ENCODE results near the gene NTN4. TPM values are rescaled to one million over a fixed set of nuclear protein-coding genes. Genes with fewer than 3 reads are reported as not detected.
"Not testable (repeated sequence)": the region's sequence is repeated elsewhere in the genome, so short reads cannot be mapped to it uniquely, and the experiment has no call there.

NTN4 gene
- total RNA-seq, 2 experiments from 2014 or later = 0.17 to 0.40 TPM

GRCh38 chr12:95703986-95704385 is 86.6 kb downstream of the NTN4 start:
- ChIA-PET POLR2A (no interaction called here), CTCF (interaction anchor here (1.0 kb wide), 1 partner anchor 20 kb away, joined by 3 read pairs; no protein-coding TSS in a partner anchor)

DNA sequence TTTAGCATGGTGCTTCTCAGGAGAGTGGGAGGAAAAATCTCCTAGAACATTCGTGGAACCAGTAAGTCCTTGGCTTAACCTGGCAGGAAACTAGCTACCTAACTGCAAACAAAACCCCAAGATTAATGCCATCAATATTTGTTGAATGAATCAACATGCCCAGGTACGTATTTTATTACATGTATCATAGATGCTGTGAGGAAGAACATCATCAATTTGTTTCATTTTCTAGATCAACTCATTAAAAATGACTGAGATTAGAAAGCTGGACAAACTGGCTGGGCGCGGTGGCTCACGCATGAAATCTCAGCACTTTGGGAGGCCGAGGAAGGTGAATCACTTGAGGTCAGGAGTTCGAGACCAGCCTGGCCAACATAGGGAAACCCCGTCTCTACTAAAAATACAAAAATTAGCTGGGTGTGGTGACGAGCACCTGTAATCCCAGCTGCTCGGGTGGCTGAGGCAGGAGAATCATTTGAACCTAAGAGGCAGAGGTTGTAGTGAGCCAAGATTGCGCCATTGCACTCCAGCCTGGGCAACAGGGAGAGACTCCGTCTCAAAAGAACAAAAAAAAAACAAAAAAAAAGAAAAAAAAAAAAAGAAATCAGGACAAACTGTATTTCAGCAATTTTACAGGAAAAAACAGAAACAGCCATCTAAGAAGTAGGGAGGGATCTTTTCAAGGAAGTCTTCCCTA is 88.7 kb downstream of the NTN4 start:
- H3K27ac Mint-ChIP-seq = no peak overlapping the region
- POLR2A ChIA-PET = no interaction called here
- no peak overlapping the region for H3K4me3 Mint-ChIP-seq
- DNase-seq = no peak
- no peaks in the 10 kb centered on the region for H3K4me1 Mint-ChIP-seq
- H3K36me3 Mint-ChIP-seq (ENCODE audit: low read depth) = no peaks in the 10 kb centered on the region
- H3K27me3 Mint-ChIP-seq = peaks cover 19% of the 10 kb centered on the region
- no peaks in the 10 kb centered on the region for H3K9me3 Mint-ChIP-seq
- CTCF ChIA-PET = no interaction called here

More at GRCh38 chr12:95703986-95704385, 86.6 kb downstream of the NTN4 start:
- Mint-ChIP-seq H3K27me3 (peaks cover 19% of the 10 kb centered on the region), H3K9me3 (no peaks in the 10 kb centered on the region), H3K36me3 (ENCODE audit: low read depth) (no peaks in the 10 kb centered on the region), H3K27ac (no peak overlapping the region), H3K4me3 (no peak overlapping the region), H3K4me1 (no peaks in the 10 kb centered on the region)
- DNase-seq = no peak

DNA sequence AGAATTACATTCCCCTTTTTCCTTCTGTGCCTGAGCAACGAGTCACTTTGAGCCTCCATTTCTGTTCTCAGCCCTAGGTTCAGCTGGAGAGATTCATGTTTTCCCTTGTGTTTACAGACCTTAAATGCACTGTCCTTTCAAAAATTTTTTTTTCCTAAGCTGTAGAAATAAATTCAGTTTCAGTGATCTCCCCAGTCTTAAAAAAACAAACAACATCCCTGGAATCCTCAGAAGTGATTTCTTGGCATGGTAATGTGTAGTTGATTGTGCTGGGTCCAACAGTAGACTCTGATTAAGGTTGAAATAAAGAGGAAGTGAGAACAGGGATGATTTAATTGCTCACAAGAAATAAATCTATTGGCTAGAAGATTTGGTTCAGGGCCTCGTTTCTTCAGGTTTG is 89.3 kb downstream of the NTN4 start:
- no peak for DNase-seq
- Mint-ChIP-seq H3K4me1 (no peaks in the 10 kb centered on the region), H3K27me3 (peaks cover 19% of the 10 kb centered on the region), H3K4me3 (no peak overlapping the region), H3K9me3 (no peaks in the 10 kb centered on the region), H3K27ac (no peak overlapping the region), H3K36me3 (ENCODE audit: low read depth) (no peaks in the 10 kb centered on the region)
- POLR2A ChIA-PET = no interaction called here
- CTCF ChIA-PET = no interaction called here

GRCh38 chr12:95700316-95700785 is 90.2 kb downstream of the NTN4 start:
- ChIA-PET CTCF (no interaction called here), POLR2A (no interaction called here)
- DNase-seq = no peak
- no peaks in the 10 kb centered on the region for H3K36me3 Mint-ChIP-seq (ENCODE audit: low read depth)
- H3K27ac Mint-ChIP-seq = no peak overlapping the region
- H3K4me3 Mint-ChIP-seq = no peak overlapping the region
- peaks cover 17% of the 10 kb centered on the region for H3K27me3 Mint-ChIP-seq
- H3K9me3 Mint-ChIP-seq = no peaks in the 10 kb centered on the region
- no peaks in the 10 kb centered on the region for H3K4me1 Mint-ChIP-seq

GRCh38 chr12:95699579-95699978 is 91.0 kb downstream of the NTN4 start:
- H3K4me1 Mint-ChIP-seq = no peaks in the 10 kb centered on the region
- ChIA-PET POLR2A (no interaction called here), CTCF (interaction anchor here (0.6 kb wide), 1 partner anchor 1478 kb away, joined by 3 read pairs; no protein-coding TSS in a partner anchor)
- no peak overlapping the region for H3K27ac Mint-ChIP-seq
- H3K9me3 Mint-ChIP-seq = no peaks in the 10 kb centered on the region
- no peak for DNase-seq
- peaks cover 13% of the 10 kb centered on the region for H3K27me3 Mint-ChIP-seq
- no peaks in the 10 kb centered on the region for H3K36me3 Mint-ChIP-seq (ENCODE audit: low read depth)
- no peak overlapping the region for H3K4me3 Mint-ChIP-seq

- H3K27me3 Mint-ChIP-seq = peaks cover 8% of the 10 kb centered on the region
- H3K27ac Mint-ChIP-seq = no peak overlapping the region
- H3K9me3 Mint-ChIP-seq = no peaks in the 10 kb centered on the region
- no peak for DNase-seq
- H3K4me3 Mint-ChIP-seq = no peak overlapping the region
- POLR2A ChIA-PET = no interaction called here
- H3K4me1 Mint-ChIP-seq = no peaks in the 10 kb centered on the region
- CTCF ChIA-PET = no interaction called here
- H3K36me3 Mint-ChIP-seq (ENCODE audit: low read depth) = no peaks in the 10 kb centered on the region
Observed at GRCh38 chr12:95694136-95694535, 96.4 kb downstream of the NTN4 start.

DNA sequence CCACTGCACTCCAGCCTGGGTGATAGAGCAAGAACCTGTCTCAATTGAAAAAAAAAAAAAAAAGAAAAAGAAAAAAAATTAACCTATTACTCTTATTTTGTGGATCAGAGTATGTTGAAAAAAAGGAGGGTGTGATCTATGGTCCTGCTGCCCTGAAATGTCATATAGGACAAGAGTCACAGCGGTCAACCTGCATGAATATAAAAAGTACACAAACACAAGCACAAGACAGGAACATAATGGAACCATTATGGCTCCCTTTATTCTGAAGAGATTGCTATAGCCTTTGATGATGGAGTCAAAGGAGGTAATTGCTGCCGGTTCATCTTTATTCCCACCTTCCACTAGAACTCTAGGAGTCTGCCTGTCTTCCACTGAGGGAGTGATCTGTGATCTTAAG is 96.9 kb downstream of the NTN4 start:
- CTCF ChIA-PET = no interaction called here

DNA sequence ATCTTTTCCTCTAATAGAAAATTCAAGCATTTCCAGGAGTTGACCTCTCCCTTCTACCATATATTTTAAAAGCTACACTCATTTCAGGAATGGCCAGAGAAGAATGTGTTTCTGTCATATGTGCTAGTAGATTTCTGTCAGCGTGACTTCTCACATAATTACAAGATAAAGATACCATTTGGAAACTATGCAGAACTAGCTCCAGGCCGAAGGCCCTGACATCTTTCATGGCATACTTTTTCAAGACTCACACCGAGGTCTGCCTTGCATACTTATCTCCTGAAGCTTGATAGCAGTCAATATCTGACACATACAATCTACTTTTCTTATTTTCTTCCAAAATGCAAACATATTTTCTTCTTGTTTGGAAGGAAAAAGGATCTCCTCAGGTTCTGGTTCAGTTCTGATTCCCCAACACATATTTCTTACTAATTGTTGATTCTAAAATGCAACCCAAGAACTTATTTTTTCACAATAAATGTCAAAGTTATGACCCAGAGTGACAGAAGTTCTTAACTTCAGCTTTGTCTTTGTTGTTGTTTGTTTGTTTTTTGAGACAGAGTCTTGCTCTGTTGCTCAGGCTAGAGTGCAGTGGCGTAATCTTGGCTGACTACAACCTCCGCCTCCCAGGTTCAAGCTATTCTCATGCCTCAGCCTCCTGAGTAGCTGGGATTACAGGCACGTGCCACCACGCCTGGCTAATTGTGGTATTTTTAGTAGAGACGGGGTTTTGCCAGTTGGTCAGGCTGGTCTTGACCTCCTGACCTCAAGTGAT is 99.5 kb downstream of the NTN4 start:
- Mint-ChIP-seq H3K4me3 (no peak overlapping the region), H3K27ac (no peak overlapping the region), H3K27me3 (peaks cover 5% of the 10 kb centered on the region), H3K36me3 (ENCODE audit: low read depth) (no peaks in the 10 kb centered on the region), H3K9me3 (no peaks in the 10 kb centered on the region), H3K4me1 (no peaks in the 10 kb centered on the region)
- POLR2A ChIA-PET = no interaction called here
- DNase-seq = no peak
- CTCF ChIA-PET = no interaction called here

More for the DNA sequence above, 96.9 kb downstream of the NTN4 start:
- H3K9me3 Mint-ChIP-seq = no peaks in the 10 kb centered on the region
- no peak for DNase-seq
- H3K36me3 Mint-ChIP-seq (ENCODE audit: low read depth) = no peaks in the 10 kb centered on the region
- H3K4me3 Mint-ChIP-seq = no peak overlapping the region
- no peak overlapping the region for H3K27ac Mint-ChIP-seq
- peaks cover 6% of the 10 kb centered on the region for H3K27me3 Mint-ChIP-seq
- POLR2A ChIA-PET = no interaction called here
- H3K4me1 Mint-ChIP-seq = no peaks in the 10 kb centered on the region

DNA sequence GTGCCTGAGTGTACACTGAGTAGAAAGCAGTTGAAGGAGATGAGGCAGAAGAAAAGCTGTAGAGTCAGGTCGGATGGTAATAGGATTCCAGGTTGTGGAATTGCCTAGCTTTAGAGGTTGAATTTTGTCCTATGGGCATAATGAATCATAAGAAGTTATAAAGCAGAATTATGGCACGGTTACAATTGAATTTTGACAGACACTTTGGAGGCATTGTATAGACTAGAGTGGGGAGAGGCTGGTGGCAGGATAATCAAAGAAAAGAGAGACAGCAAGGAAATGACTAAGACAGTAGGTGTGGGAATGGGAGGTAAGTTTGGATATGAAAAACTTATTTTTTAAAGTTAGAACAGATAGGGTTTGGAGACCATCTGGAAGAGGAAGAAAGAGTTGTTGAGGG is 102.6 kb downstream of the NTN4 start:
- ChIA-PET POLR2A (no interaction called here), CTCF (no interaction called here)
- Mint-ChIP-seq H3K27ac (no peak overlapping the region), H3K36me3 (ENCODE audit: low read depth) (no peaks in the 10 kb centered on the region), H3K9me3 (no peaks in the 10 kb centered on the region), H3K27me3 (peaks cover 3% of the 10 kb centered on the region), H3K4me3 (no peak overlapping the region), H3K4me1 (no peaks in the 10 kb centered on the region)
- no peak for DNase-seq

GRCh38 chr12:95683418-95683817 is 107.1 kb downstream of the NTN4 start:
- DNase-seq = no peak
- H3K27me3 Mint-ChIP-seq = peaks cover 2% of the 10 kb centered on the region
- H3K36me3 Mint-ChIP-seq (ENCODE audit: low read depth) = no peaks in the 10 kb centered on the region
- H3K4me1 Mint-ChIP-seq = no peaks in the 10 kb centered on the region
- no peak overlapping the region for H3K27ac Mint-ChIP-seq
- no peaks in the 10 kb centered on the region for H3K9me3 Mint-ChIP-seq
- ChIA-PET POLR2A (interaction anchor here (0.6 kb wide), 1 partner anchor 928 kb away, joined by 3 read pairs; no protein-coding TSS in a partner anchor), CTCF (interaction anchor here (0.5 to 1.3 kb wide), 2 partner anchors 147 to 1307 kb away, joined by 3 read pairs; no protein-coding TSS in a partner anchor)
- H3K4me3 Mint-ChIP-seq = no peak overlapping the region

DNA sequence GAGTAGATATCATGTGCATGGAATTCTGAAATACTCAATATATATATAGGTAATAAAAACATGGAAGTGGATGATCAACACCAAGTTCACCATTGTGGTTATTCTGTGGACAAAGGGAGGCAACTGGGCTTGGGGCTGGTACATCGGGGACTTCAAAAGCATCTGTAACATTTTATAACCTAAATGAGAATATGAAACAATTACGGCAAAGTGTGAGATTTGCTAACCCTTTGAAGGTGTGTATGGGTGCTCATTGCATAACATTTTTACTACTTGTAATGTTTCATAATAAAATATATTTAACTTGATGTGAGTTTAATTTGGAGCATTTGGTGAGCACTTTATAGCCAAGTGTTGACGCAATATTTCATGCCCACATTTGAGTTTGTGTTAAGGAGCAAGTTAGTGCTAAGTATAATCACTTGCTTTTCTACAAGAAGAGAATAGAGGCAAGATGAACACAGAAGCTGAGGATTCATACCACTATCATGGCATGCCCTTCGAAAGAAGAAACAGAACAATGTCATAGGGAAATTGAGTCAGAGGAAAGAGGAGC is 109.3 kb downstream of the NTN4 start:
- ChIA-PET POLR2A (no interaction called here), CTCF (interaction anchor here (1.0 kb wide), 1 partner anchor 10 kb away, joined by 4 read pairs; no protein-coding TSS in a partner anchor)

GRCh38 chr12:95678684-95679083 is 111.9 kb downstream of the NTN4 start:
- ChIA-PET CTCF (interaction anchor here (0.7 kb wide), 2 partner anchors 13 to 1240 kb away, joined by 5 to 9 read pairs; no protein-coding TSS in a partner anchor), POLR2A (no interaction called here)
- H3K27ac Mint-ChIP-seq = no peak overlapping the region
- no peak overlapping the region for H3K4me3 Mint-ChIP-seq
- H3K36me3 Mint-ChIP-seq (ENCODE audit: low read depth) = no peaks in the 10 kb centered on the region
- no peaks in the 10 kb centered on the region for H3K4me1 Mint-ChIP-seq
- H3K9me3 Mint-ChIP-seq = no peaks in the 10 kb centered on the region
- peaks cover 3% of the 10 kb centered on the region for H3K27me3 Mint-ChIP-seq
- no peak for DNase-seq

More for the DNA sequence above, 109.3 kb downstream of the NTN4 start:
- H3K4me1 Mint-ChIP-seq = no peaks in the 10 kb centered on the region
- no peak overlapping the region for H3K27ac Mint-ChIP-seq
- H3K27me3 Mint-ChIP-seq = no peaks in the 10 kb centered on the region
- H3K4me3 Mint-ChIP-seq = no peak overlapping the region
- H3K9me3 Mint-ChIP-seq = no peaks in the 10 kb centered on the region
- DNase-seq = no peak
- H3K36me3 Mint-ChIP-seq (ENCODE audit: low read depth) = no peaks in the 10 kb centered on the region

DNA sequence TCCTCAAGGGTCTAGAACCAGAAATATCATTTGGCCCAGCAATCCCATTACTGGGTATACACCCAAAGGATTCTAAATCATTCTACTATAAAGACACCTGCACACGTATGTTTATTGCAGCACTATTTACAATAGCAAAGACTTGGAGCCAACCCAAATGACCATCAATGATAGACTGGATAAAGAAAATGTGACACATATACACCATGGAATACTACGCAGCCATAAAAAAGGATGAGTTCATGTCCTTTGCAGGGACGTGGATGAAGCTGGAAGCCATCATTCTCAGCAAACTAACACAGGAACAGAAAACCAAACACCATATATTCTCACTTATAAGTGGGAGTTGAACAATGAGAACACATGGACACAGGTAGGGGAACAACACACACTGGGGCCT is 112.8 kb downstream of the NTN4 start:
- H3K36me3 Mint-ChIP-seq (ENCODE audit: low read depth); H3K4me3 Mint-ChIP-seq; H3K27me3 Mint-ChIP-seq; POLR2A ChIA-PET; H3K9me3 Mint-ChIP-seq; H3K4me1 Mint-ChIP-seq; DNase-seq; CTCF ChIA-PET; H3K27ac Mint-ChIP-seq: not testable (repeated sequence)
